ENCODE measurements around the gene FSIP1.

FSIP1 gene

DNA sequence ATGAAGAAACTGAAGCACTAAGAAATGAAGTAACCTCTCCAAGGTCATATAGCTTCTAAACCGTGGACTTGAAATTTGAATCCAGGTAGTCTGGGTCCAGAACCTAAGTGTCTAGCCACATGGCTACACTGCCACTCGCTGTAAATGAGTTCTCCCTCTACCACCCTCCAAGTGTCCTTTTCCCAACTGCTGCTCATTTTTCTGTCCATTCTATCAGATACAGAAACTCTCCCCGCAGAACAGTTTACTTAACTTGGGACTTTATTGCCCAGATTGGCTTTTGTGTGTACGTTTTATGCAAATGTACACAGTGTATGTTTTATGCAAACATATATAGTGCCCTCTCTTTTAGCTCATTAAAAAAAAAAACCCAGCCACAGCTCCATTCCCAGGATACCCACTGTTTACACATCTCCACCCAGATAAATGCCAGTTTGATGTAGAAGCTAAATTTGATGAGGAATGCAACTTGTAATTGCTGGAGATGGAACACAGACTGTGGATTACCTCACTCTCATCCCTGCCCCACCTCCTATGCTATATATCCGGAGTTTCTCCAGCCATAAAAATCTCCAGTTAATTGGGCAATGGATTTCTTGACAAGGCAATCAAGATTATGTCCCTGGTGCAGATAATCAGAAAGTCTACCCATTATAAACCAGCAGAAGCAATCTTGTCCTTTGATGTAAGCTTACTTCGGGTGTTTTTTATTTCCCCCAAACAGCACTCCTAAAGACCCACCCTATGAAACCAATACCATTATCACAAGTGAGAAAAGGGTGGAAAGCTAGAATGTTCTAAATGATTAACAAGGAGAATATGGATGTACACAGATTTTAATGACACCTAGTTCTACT lies 159.8 kb downstream of the FSIP1 start:
- no peak overlapping the region for H3K4me3 ChIP-seq (ENCODE audit: low read length)
- no peak for DNase-seq (ENCODE audit: low read depth)
- no peak for TF ChIP-seq CTCF (conservative IDR thresholded peaks at IDR 0.05; ENCODE audit: low read depth, low read length)

GRCh38 chr15:39621976-39622375 lies 160.7 kb downstream of the FSIP1 start:
- no peak for TF ChIP-seq CTCF (conservative IDR thresholded peaks at IDR 0.05; ENCODE audit: low read depth, low read length)
- no peak overlapping the region for H3K4me3 ChIP-seq (ENCODE audit: low read length)
- no peak for DNase-seq (ENCODE audit: low read depth)

GRCh38 chr15:39621210-39621609 lies 161.4 kb downstream of the FSIP1 start:
- DNase-seq (ENCODE audit: low read depth), result no peak
- no peak for TF ChIP-seq CTCF (conservative IDR thresholded peaks at IDR 0.05; ENCODE audit: low read depth, low read length)
- no peak overlapping the region for H3K4me3 ChIP-seq (ENCODE audit: low read length)

DNA sequence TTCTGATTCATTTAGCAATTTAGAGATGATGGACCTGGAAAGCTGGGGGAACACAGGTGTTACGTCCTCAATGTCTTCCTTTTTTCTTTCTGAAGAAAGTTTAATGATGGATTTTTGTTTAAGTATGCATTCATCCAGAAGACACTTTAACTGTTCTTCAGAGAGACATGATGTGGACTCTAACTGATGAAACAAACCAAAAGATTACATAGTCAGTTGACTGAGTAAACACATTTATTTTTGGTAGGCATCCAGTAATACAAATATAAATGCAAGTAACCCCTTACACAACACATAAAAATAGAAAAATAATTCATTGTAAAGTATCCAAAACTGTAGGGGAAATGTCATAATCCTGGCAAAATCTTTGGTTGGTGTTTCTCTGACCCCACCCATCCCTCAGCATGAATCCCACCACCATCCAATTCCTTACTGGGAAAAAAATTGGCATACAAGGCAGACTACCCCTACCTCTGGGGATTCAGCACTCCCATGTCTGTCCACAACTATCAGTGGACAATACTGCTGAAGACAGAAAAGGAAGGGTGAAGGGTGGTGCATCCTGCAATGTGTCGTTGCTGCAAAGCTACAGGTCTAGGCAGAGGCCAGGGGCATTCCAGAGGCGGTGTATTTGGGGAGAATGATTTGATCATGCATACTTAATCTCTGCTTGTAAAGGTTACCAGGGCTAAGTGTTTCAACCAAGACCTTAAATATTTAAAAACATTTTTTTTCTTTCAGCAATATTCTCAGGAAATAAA lies 164.4 kb downstream of the FSIP1 start:
- TF ChIP-seq CTCF (conservative IDR thresholded peaks at IDR 0.05; ENCODE audit: low read depth, low read length), result no peak
- H3K4me3 ChIP-seq (ENCODE audit: low read length), result no peak overlapping the region
- DNase-seq (ENCODE audit: low read depth), result no peak

- H3K4me3 ChIP-seq (ENCODE audit: low read length), result no peak overlapping the region
- no peak for TF ChIP-seq CTCF (conservative IDR thresholded peaks at IDR 0.05; ENCODE audit: low read depth, low read length)
- DNase-seq (ENCODE audit: low read depth), result no peak
These were observed 165.7 kb downstream of the FSIP1 start for GRCh38 chr15:39616731-39617455.

GRCh38 chr15:39613861-39614260 lies 168.8 kb downstream of the FSIP1 start:
- no peak for DNase-seq (ENCODE audit: low read depth)
- no peak for TF ChIP-seq CTCF (conservative IDR thresholded peaks at IDR 0.05; ENCODE audit: low read depth, low read length)
- no peak overlapping the region for H3K4me3 ChIP-seq (ENCODE audit: low read length)
